HEK293 (cell line): ENCODE measurements around the gene ADO.

Source experiments
- CTCF ChIA-PET: fragments of 350-600 bp; formaldehyde crosslinking; extraction: SDS; loops from one replicate; lab custom pipeline; 2021; ENCODE audit warnings: antibody characterized with exemption; lab: Yijun Ruan, JAX
- POLR2A ChIA-PET: fragments of 300-600 bp; formaldehyde crosslinking; extraction: SDS; loops from one replicate; lab custom pipeline; 2020; ENCODE audit warnings: antibody characterized with exemption, inconsistent platforms; lab: Yijun Ruan, JAX
- H3K27ac ChIP-seq: fragments of 200-500 bp; sonication (Bioruptor generic); 2 replicates; pipeline ENCODE4 v1.5.1; 2014; ENCODE audit warnings: low read depth, low read length, control low read depth, inconsistent platforms; ENCODE audit errors: extremely low read depth
- H3K36me3 ChIP-seq, 2 experiments: fragments of 200-500 bp in 1 of 2; sonication (Bioruptor generic) in 1 of 2; 1 replicate in 1 of 2; 2 replicates in 1 of 2; pipeline ENCODE4 v1.5.1; 2014 to 2017; ENCODE audit warnings: inconsistent platforms in 2 of 2, low read length in 2 of 2; ENCODE audit not compliant: control insufficient read depth in 2 of 2, insufficient read depth in 1 of 2
- H3K4me1 ChIP-seq: fragments of 200-500 bp; sonication (Bioruptor generic); 2 replicates; pipeline ENCODE4 v1.5.1; 2014; ENCODE audit warnings: mild to moderate bottlenecking, low read length, inconsistent platforms; ENCODE audit not compliant: control insufficient read depth, insufficient read depth
- H3K4me3 ChIP-seq: 2 replicates; pipeline ENCODE4 v1.5.1; 2011; ENCODE audit warnings: low read depth, mild to moderate bottlenecking, control low read depth, low read length, moderate library complexity
- H3K9me3 ChIP-seq: fragments of 200-500 bp; sonication (Bioruptor generic); 2 replicates; pipeline ENCODE4 v1.5.1; 2014; ENCODE audit warnings: low read depth, low read length, inconsistent platforms; ENCODE audit not compliant: control insufficient read depth, insufficient read depth
- GLIS1 ChIP-seq: fragments of 450-650 bp; formaldehyde crosslinking; IDR thresholded peaks from 2 replicates; pipeline ENCODE4 v1.5.1; 2016; ENCODE audit warnings: missing biosample characterization, missing genetic modification characterization
- GLIS2 ChIP-seq: fragments of 450-650 bp; formaldehyde crosslinking; IDR thresholded peaks from 2 replicates; pipeline ENCODE4 v1.5.1; 2016; ENCODE audit warnings: missing biosample characterization, missing genetic modification characterization
- KLF16 ChIP-seq: fragments of 450-650 bp; formaldehyde crosslinking; IDR thresholded peaks from 2 replicates; pipeline ENCODE4 v1.5.1; 2017; ENCODE audit warnings: missing biosample characterization, missing genetic modification characterization
- PBX3 ChIP-seq: sonication (generic); formaldehyde crosslinking; IDR thresholded peaks from 2 replicates; pipeline ENCODE4 v1.8.1; 2022; ENCODE audit warnings: mild to moderate bottlenecking, moderate library complexity, missing genetic modification reagents
- REST ChIP-seq: fragments of 450-650 bp; formaldehyde crosslinking; IDR thresholded peaks from 2 replicates; pipeline ENCODE4 v1.5.1; 2016; ENCODE audit warnings: missing biosample characterization, missing genetic modification characterization
- SP2 ChIP-seq: fragments of 450-650 bp; formaldehyde crosslinking; IDR thresholded peaks from 2 replicates; pipeline ENCODE4 v1.5.1; 2016; ENCODE audit warnings: missing biosample characterization, missing genetic modification characterization
- SP3 ChIP-seq: fragments of 450-650 bp; formaldehyde crosslinking; IDR thresholded peaks from 2 replicates; pipeline ENCODE4 v1.5.1; 2016; ENCODE audit warnings: missing biosample characterization, missing genetic modification characterization
- SP7 ChIP-seq: fragments of 450-650 bp; formaldehyde crosslinking; IDR thresholded peaks from 2 replicates; pipeline ENCODE4 v1.5.1; 2016; ENCODE audit warnings: missing biosample characterization, missing genetic modification characterization
- WT1 ChIP-seq: fragments of 450-650 bp; formaldehyde crosslinking; IDR thresholded peaks from 2 replicates; pipeline ENCODE4 v1.5.1; 2016; ENCODE audit warnings: missing biosample characterization, missing genetic modification characterization
- ZBTB17 ChIP-seq: fragments of 450-650 bp; formaldehyde crosslinking; IDR thresholded peaks from 2 replicates; pipeline ENCODE4 v1.5.1; 2016; ENCODE audit warnings: missing biosample characterization, missing genetic modification characterization
- ZBTB21 ChIP-seq: fragments of 450-650 bp; formaldehyde crosslinking; IDR thresholded peaks from 2 replicates; pipeline ENCODE4 v1.5.1; 2017; ENCODE audit warnings: missing biosample characterization, missing genetic modification characterization
- ZBTB8A ChIP-seq: fragments of 450-650 bp; formaldehyde crosslinking; IDR thresholded peaks from 2 replicates; pipeline ENCODE4 v1.5.1; 2016; ENCODE audit warnings: missing biosample characterization, missing genetic modification characterization
- ZEB2 ChIP-seq: fragments of 450-650 bp; formaldehyde crosslinking; IDR thresholded peaks from 2 replicates; pipeline ENCODE4 v1.5.1; 2016; ENCODE audit warnings: missing biosample characterization, missing genetic modification characterization
- ZNF10 ChIP-seq: fragments of 450-650 bp; formaldehyde crosslinking; IDR thresholded peaks from 2 replicates; pipeline ENCODE4 v1.5.1; 2017; ENCODE audit warnings: missing biosample characterization, missing genetic modification characterization
- ZNF2 ChIP-seq: fragments of 450-650 bp; formaldehyde crosslinking; IDR thresholded peaks from 2 replicates; pipeline ENCODE4 v1.5.1; 2016; ENCODE audit warnings: missing biosample characterization, missing genetic modification characterization
- ZNF23 ChIP-seq: fragments of 450-650 bp; formaldehyde crosslinking; IDR thresholded peaks from 2 replicates; pipeline ENCODE4 v1.5.1; 2016; ENCODE audit warnings: missing biosample characterization, missing genetic modification characterization, borderline replicate concordance
- ZNF24 ChIP-seq: fragments of 450-650 bp; formaldehyde crosslinking; IDR thresholded peaks from 2 replicates; pipeline ENCODE4 v1.5.1; 2016; ENCODE audit warnings: missing biosample characterization, missing genetic modification characterization
- ZNF341 ChIP-seq: fragments of 450-650 bp; formaldehyde crosslinking; IDR thresholded peaks from 2 replicates; pipeline ENCODE4; 2016; ENCODE audit warnings: low read depth, missing biosample characterization, missing genetic modification characterization
- ZNF391 ChIP-seq: fragments of 450-650 bp; formaldehyde crosslinking; IDR thresholded peaks from 2 replicates; pipeline ENCODE4 v1.5.1; 2016; ENCODE audit warnings: low read depth, missing biosample characterization, missing genetic modification characterization, borderline replicate concordance
- ZNF404 ChIP-seq: fragments of 450-650 bp; formaldehyde crosslinking; IDR thresholded peaks from 2 replicates; pipeline ENCODE4 v1.5.1; 2017; ENCODE audit warnings: missing biosample characterization, missing genetic modification characterization
- ZNF529 ChIP-seq: fragments of 450-650 bp; formaldehyde crosslinking; IDR thresholded peaks from 2 replicates; pipeline ENCODE4 v1.5.1; 2017; ENCODE audit warnings: missing genetic modification characterization, missing biosample characterization; ENCODE audit not compliant: insufficient replicate concordance
- ZNF596 ChIP-seq: fragments of 450-650 bp; IDR thresholded peaks from 2 replicates; pipeline ENCODE4 v1.5.0; 2018; ENCODE audit warnings: missing biosample characterization, mild to moderate bottlenecking, missing genetic modification characterization, moderate library complexity
- ZNF610 ChIP-seq: fragments of 450-650 bp; formaldehyde crosslinking; IDR thresholded peaks from 2 replicates; pipeline ENCODE4 v1.5.1; 2016; ENCODE audit warnings: missing biosample characterization, missing genetic modification characterization, borderline replicate concordance
- ZNF639 ChIP-seq: fragments of 450-650 bp; formaldehyde crosslinking; IDR thresholded peaks from 2 replicates; pipeline ENCODE4 v1.5.1; 2016; ENCODE audit warnings: missing biosample characterization, missing genetic modification characterization
- ZNF658 ChIP-seq: fragments of 450-650 bp; formaldehyde crosslinking; IDR thresholded peaks from 2 replicates; pipeline ENCODE4; 2016; ENCODE audit warnings: missing biosample characterization, missing genetic modification characterization
- ZNF76 ChIP-seq: fragments of 450-650 bp; formaldehyde crosslinking; IDR thresholded peaks from 2 replicates; pipeline ENCODE4; 2016; ENCODE audit warnings: low read depth, missing biosample characterization, missing genetic modification characterization, borderline replicate concordance
- ZSCAN23 ChIP-seq: fragments of 450-650 bp; formaldehyde crosslinking; IDR thresholded peaks from 2 replicates; pipeline ENCODE4 v1.5.1; 2016; ENCODE audit warnings: missing biosample characterization, missing genetic modification characterization
- TF ChIP-seq, protein P1 (sequence below): fragments of 450-650 bp; formaldehyde crosslinking; IDR thresholded peaks from 2 replicates; pipeline ENCODE4 v1.5.1; 2017; ENCODE audit warnings: missing biosample characterization, mild to moderate bottlenecking, missing genetic modification characterization, moderate library complexity

The ADO gene

GRCh38 chr10:62804356-62805230 lies at the start of gene ADO:
Gene ADO, plus strand, starts transcription at chr10:62804720. Its CDS starts 340 bp downstream, at chr10:62805060.
- H3K27ac ChIP-seq: peak within 1 kb of the TSS; percentile 86
- ChIA-PET CTCF (interaction anchor here (0.6 to 1.3 kb wide), 4 partner anchors 12 to 758 kb away, joined by 3 to 4 read pairs (median 3); partner anchors contain the start of gene EGR2), POLR2A (interaction anchor here (0.5 to 5.5 kb wide), 4 partner anchors 12 to 949 kb away, joined by 3 to 50 read pairs (median 4); partner anchors contain the start of gene EGR2)
- TF ChIP-seq ZNF404 (tag by site-specific recombination): no peak
- peak; percentile 78; the same call in 1 of the 2 replicates for TF ChIP-seq PBX3 (CRISPR knock-in tag)
- no peak for TF ChIP-seq ZNF529
- peak; percentile 54; the same call in 1 of the 2 replicates for TF ChIP-seq ZNF639 (tag by site-specific recombination)
- TF ChIP-seq GLIS1 (tag by site-specific recombination): peak; percentile 50; the same call in 1 of the 2 replicates
- TF ChIP-seq SP2 (tag by site-specific recombination): peak; percentile 62
- TF ChIP-seq ZBTB17 (tag by site-specific recombination): peak; percentile 87
- peak; percentile 59; the same call in 1 of the 2 replicates for TF ChIP-seq ZNF2 (tag by site-specific recombination)
- peak; percentile 34; the same call in 1 of the 2 replicates for TF ChIP-seq ZNF596
- TF ChIP-seq ZBTB8A (tag by site-specific recombination): peak; percentile 96
- 0 out of 2 replicates have a peak, but pooled peaks have one; percentile 18 for TF ChIP-seq REST
- peak; percentile 37; the same call in 1 of the 2 replicates for TF ChIP-seq SP7 (tag by site-specific recombination)
- 0 out of 2 replicates have a peak, but pooled peaks have one; percentile 30 for TF ChIP-seq ZNF610
- peak; percentile 69; the same call in 1 of the 2 replicates for TF ChIP-seq ZEB2 (tag by site-specific recombination)
- peak; percentile 53; the same call in 1 of the 2 replicates for TF ChIP-seq GLIS2 (tag by site-specific recombination)
- TF ChIP-seq ZNF391 (tag by site-specific recombination): 0 out of 2 replicates have a peak, but pooled peaks have one; percentile 21
- no peak for TF ChIP-seq ZNF23
- TF ChIP-seq, protein P1, sequence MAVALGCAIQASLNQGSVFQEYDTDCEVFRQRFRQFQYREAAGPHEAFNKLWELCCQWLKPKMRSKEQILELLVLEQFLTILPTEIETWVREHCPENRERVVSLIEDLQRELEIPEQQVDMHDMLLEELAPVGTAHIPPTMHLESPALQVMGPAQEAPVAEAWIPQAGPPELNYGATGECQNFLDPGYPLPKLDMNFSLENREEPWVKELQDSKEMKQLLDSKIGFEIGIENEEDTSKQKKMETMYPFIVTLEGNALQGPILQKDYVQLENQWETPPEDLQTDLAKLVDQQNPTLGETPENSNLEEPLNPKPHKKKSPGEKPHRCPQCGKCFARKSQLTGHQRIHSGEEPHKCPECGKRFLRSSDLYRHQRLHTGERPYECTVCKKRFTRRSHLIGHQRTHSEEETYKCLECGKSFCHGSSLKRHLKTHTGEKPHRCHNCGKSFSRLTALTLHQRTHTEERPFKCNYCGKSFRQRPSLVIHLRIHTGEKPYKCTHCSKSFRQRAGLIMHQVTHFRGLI: peak; percentile 60; the same call in 1 of the 2 replicates
- no peak for TF ChIP-seq ZNF10 (tag by site-specific recombination)
- TF ChIP-seq WT1 (tag by site-specific recombination): no peak
- peak; percentile 96 for TF ChIP-seq ZBTB21 (tag by site-specific recombination)
- peak; percentile 72 for TF ChIP-seq ZNF24
- TF ChIP-seq ZNF658 (tag by site-specific recombination): no peak
- TF ChIP-seq SP3 (tag by site-specific recombination): peak; percentile 53
- no peak for TF ChIP-seq ZSCAN23
- TF ChIP-seq KLF16 (tag by site-specific recombination): peak; percentile 60
- peak; percentile 99 for TF ChIP-seq ZNF76 (tag by site-specific recombination)
- peak; percentile 64 for TF ChIP-seq ZNF341 (tag by site-specific recombination)

More at GRCh38 chr10:62804356-62805230, at the start of gene ADO:
- Histone ChIP-seq H3K9me3 (no peaks in the 10 kb centered on the region), H3K36me3 (peaks cover 0 to 17% of the 10 kb centered on the region in 2 experiments; a peak in 2 of 3 replicates), H3K4me1 (peaks cover 5% of the 10 kb centered on the region; the same call in 1 of the 2 replicates), H3K4me3 (peak within 1 kb of the TSS; percentile 83)
